Transverse colon (tissue), 4 donors: ENCODE data around the gene RHBDL2.

Experiments used
- CTCF ChIP-seq, 5 experiments: fragments of 200-600 bp in 3 of 5; fragments of 450-650 bp in 2 of 5; sonication (generic) in 3 of 5; IDR thresholded peaks; 1 replicate in 2 of 5; 2 replicates in 3 of 5; pipeline ENCODE4 v1.5.1; 2016 to 2017; ENCODE audit warnings: antibody characterized with exemption in 5 of 5, inconsistent platforms in 3 of 5, mild to moderate bottlenecking in 2 of 5, moderate library complexity in 1 of 5
- EP300 ChIP-seq: sonication (generic); formaldehyde crosslinking; IDR thresholded peaks from one replicate; pipeline ENCODE4 v1.6.1; 2017; ENCODE audit warnings: antibody characterized with exemption, low read depth
- POLR2AphosphoS5 ChIP-seq, 3 donors: sonication (generic); formaldehyde crosslinking; IDR thresholded peaks; one replicate each; pipeline ENCODE4 v1.6.1; 2016; ENCODE audit warnings: antibody characterized with exemption in 3 of 3

DNA sequence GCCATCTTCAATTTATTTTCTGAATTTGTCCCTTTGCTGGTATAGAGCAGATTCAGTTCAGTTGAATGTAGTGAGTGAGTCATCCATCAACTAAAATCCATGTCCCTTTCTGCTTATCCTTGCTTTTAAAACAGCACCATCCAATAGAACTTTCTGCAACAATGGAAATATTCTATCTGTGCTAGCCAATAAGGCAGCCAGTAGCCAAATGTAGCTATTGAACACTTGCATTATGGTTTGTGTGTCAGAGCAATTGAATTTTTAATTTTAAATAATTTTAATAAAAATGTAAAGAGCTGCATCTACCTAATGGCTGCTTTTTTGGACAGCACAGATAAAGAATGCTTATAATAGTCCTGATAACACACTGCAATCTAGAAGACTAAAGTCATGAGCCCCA, 60.1 kb downstream of the RHBDL2 start, which contains the start of gene GJA9:
- no peak for TF ChIP-seq CTCF (IDR thresholded peaks at IDR 0.05)
- TF ChIP-seq POLR2AphosphoS5 (IDR thresholded peaks at IDR 0.05) = no peak
- no peak for TF ChIP-seq EP300
